Chondrocyte (in vitro differentiated cells): ENCODE results near the gene PTPMT1. TPM values are rescaled to one million over a fixed set of nuclear protein-coding genes. Genes with fewer than 3 reads are reported as not detected.

Experiments
- DNase-seq: peaks from one replicate; pipeline ENCODE4 v3.0.0; 2021; ENCODE audit warnings: mixed read lengths, low spot score
- H3K27ac Mint-ChIP-seq: one replicate; pipeline ENCODE4 v1.8.0; 2021; ENCODE audit warnings: mild to moderate bottlenecking, moderate library complexity, mixed read lengths; ENCODE audit not compliant: unreplicated experiment
- H3K27me3 Mint-ChIP-seq: 2 replicates; pipeline ENCODE4 v1.8.0; 2021; ENCODE audit warnings: low read depth, mixed read lengths
- H3K36me3 Mint-ChIP-seq: 2 replicates; pipeline ENCODE4 v1.8.0; 2021; ENCODE audit warnings: low read depth, mixed read lengths
- H3K4me1 Mint-ChIP-seq: 2 replicates; pipeline ENCODE4 v1.8.0; 2021; ENCODE audit warnings: low read depth, mild to moderate bottlenecking, mixed read lengths
- H3K4me3 Mint-ChIP-seq: one replicate; pipeline ENCODE4 v1.8.0; 2021; ENCODE audit warnings: mild to moderate bottlenecking, moderate library complexity, mixed read lengths; ENCODE audit not compliant: unreplicated experiment
- H3K9me3 Mint-ChIP-seq: 2 replicates; pipeline ENCODE4 v1.8.0; 2021; ENCODE audit warnings: low read depth, mixed read lengths
- long read RNA-seq: library from polyadenylated mRNA; stranded (forward); transcript quantifications from one replicate; pipeline ENCODE4 v2.0.0, GENCODE V29; 2021
- total RNA-seq: library from RNA; stranded (reverse); gene quantifications from 3 replicates; pipeline ENCODE4 v1.2.1, GENCODE V29; 2021
- TF ChIP-seq, protein P1 (sequence below): fragments of 200-600 bp; sonication (generic); IDR thresholded peaks from 2 replicates; pipeline ENCODE4 v1.5.0; 2021; ENCODE audit warnings: antibody characterized with exemption, mild to moderate bottlenecking, moderate library complexity

The PTPMT1 gene
- total RNA-seq, result 40.4 to 48.8 TPM (median 43.5 TPM) in 3 replicates
- long read RNA-seq, transcript PTPMT1-202 (4 exons, 768 nt), result major isoform, 42 of 72 reads
- long read RNA-seq, transcript PTPMT1-203 (2 exons, 1,014 nt), result minor isoform, 6 of 72 reads
- long read RNA-seq, transcript PTPMT1-205 (3 exons, 1,611 nt), result minor isoform, 7 of 72 reads
- long read RNA-seq, transcript PTPMT1-201 (3 exons, 928 nt), result minor isoform, 14 of 72 reads
- long read RNA-seq, partial matches to known transcripts, result 2 of 72 reads
- long read RNA-seq, other reads (novel, unspliced or antisense), result 1 of 72 reads

DNA sequence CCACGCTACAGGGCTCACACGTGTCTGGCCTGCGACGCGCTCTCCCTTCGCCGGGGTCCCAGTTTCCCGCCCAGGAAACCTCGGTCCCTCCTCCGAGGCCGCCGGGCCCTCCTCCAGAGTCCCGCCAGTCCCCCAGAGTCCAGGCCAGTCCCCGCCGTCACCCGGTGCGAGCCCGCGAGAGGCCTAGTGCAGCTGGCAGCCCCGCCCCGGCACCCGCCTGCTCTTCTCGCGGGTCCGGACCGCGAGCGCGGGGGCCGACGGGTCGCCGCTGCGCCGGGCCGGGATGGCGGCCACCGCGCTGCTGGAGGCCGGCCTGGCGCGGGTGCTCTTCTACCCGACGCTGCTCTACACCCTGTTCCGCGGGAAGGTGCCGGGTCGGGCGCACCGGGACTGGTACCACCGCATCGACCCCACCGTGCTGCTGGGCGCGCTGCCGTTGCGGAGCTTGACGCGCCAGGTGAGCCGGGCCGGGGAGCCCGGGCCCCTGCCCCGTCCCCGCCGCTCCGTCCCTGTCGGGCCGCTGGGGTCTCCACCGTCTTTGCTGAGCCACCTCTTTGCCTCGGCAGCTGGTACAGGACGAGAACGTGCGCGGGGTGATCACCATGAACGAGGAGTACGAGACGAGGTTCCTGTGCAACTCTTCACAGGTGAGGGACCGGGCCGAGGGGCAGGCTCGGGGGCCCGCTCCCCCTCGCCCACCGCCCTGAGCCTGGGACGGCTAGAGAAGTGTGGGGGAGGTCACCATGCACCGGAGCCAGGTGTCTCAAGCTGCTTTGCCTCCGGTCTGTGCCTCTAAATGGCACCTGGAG, at the start of gene PTPMT1:
TSS of gene PTPMT1 (plus strand) at position 260 of the 809 bp plus-strand sequence. CDS start at position 284, 24 bp downstream.
- H3K9me3 Mint-ChIP-seq, result no peaks in the 10 kb centered on the region
- H3K27ac Mint-ChIP-seq, result peak within 1 kb of the TSS; percentile 82
- TF ChIP-seq, protein P1, sequence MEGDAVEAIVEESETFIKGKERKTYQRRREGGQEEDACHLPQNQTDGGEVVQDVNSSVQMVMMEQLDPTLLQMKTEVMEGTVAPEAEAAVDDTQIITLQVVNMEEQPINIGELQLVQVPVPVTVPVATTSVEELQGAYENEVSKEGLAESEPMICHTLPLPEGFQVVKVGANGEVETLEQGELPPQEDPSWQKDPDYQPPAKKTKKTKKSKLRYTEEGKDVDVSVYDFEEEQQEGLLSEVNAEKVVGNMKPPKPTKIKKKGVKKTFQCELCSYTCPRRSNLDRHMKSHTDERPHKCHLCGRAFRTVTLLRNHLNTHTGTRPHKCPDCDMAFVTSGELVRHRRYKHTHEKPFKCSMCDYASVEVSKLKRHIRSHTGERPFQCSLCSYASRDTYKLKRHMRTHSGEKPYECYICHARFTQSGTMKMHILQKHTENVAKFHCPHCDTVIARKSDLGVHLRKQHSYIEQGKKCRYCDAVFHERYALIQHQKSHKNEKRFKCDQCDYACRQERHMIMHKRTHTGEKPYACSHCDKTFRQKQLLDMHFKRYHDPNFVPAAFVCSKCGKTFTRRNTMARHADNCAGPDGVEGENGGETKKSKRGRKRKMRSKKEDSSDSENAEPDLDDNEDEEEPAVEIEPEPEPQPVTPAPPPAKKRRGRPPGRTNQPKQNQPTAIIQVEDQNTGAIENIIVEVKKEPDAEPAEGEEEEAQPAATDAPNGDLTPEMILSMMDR, result no peak
- H3K36me3 Mint-ChIP-seq, result peaks cover 2% of the 10 kb centered on the region
- H3K27me3 Mint-ChIP-seq, result no peaks in the 10 kb centered on the region
- DNase-seq, result no peak
- peak within 1 kb of the TSS; percentile 77 for H3K4me3 Mint-ChIP-seq
- H3K4me1 Mint-ChIP-seq, result peaks cover 20% of the 10 kb centered on the region

DNA sequence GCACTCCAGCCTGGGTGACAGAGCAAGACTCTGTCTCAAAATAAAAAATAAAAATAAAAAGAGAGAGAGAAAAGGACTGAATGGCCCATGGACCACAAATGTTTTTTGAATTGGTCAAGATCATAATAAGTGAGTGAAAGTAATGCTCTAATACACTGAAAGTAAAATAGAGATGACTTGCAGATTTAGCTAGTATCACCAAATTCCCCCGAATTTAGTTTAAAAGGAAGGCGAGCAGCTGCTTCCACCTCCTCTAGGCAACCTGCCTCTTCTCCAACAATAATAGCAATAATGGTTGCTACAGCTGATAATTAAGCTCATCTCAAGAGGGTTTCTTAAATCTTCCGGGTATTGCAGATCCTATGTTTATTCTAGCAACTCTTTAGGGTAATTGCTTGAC, 49.2 kb upstream of the PTPMT1 start:
- TF ChIP-seq, protein P1, result no peak
- no peaks in the 10 kb centered on the region for H3K27me3 Mint-ChIP-seq
- peaks cover 88% of the 10 kb centered on the region for H3K4me1 Mint-ChIP-seq
- no peaks in the 10 kb centered on the region for H3K36me3 Mint-ChIP-seq
- no peaks in the 10 kb centered on the region for H3K9me3 Mint-ChIP-seq
- no peak for DNase-seq
- H3K4me3 Mint-ChIP-seq, result no peak overlapping the region
- H3K27ac Mint-ChIP-seq, result peak overlapping the region; percentile 51

- peaks cover 84% of the 10 kb centered on the region for H3K4me1 Mint-ChIP-seq
- no peak for DNase-seq
- no peak overlapping the region for H3K4me3 Mint-ChIP-seq
- TF ChIP-seq, protein P1, result no peak
- H3K27me3 Mint-ChIP-seq, result no peaks in the 10 kb centered on the region
- no peaks in the 10 kb centered on the region for H3K36me3 Mint-ChIP-seq
- peak overlapping the region; percentile 93 for H3K27ac Mint-ChIP-seq
- H3K9me3 Mint-ChIP-seq, result no peaks in the 10 kb centered on the region
Measured at GRCh38 chr11:47516984-47517853, 48.2 kb upstream of the PTPMT1 start.

GRCh38 chr11:47518212-47518964, 47.0 kb upstream of the PTPMT1 start:
- Mint-ChIP-seq H3K27ac (peak overlapping the region; percentile 93), H3K27me3 (no peaks in the 10 kb centered on the region), H3K9me3 (no peaks in the 10 kb centered on the region), H3K4me1 (peaks cover 83% of the 10 kb centered on the region), H3K36me3 (no peaks in the 10 kb centered on the region), H3K4me3 (peak overlapping the region; percentile 11)
- TF ChIP-seq, protein P1, result no peak
- no peak for DNase-seq
